Measurements from ENCODE around the gene HMGB3. TPM values are rescaled to one million over a fixed set of nuclear protein-coding genes. Genes with fewer than 3 reads are reported as not detected.

The HMGB3 gene
- total RNA-seq, 4 donors from 2014 or later: 2.7 to 8.4 (median 4.9) TPM

- H3K4me3 ChIP-seq: no peak overlapping the region
- no peak for DNase-seq (ENCODE audit: low spot score in 2 of 2)
- no peaks in the 10 kb centered on the region for H3K36me3 ChIP-seq
- TF ChIP-seq EP300 (IDR thresholded peaks at IDR 0.05) (no peak), POLR2A (IDR thresholded peaks at IDR 0.05) (no peak), CTCF (IDR thresholded peaks at IDR 0.05) (no peak)
- H3K4me1 ChIP-seq: no peaks in the 10 kb centered on the region
- no peaks in the 10 kb centered on the region for H3K9me3 ChIP-seq
- H3K27ac ChIP-seq: no peak overlapping the region
- no peaks in the 10 kb centered on the region for H3K27me3 ChIP-seq
- WGBS, 2 donors: 50 to 59% methylated on average over 5 of the region's 5 CpGs
These were observed 17.8 kb downstream of the HMGB3 start for GRCh38 chrX:151000861-151001331.

- Histone ChIP-seq H3K4me3 (no peak overlapping the region), H3K4me1 (no peaks in the 10 kb centered on the region), H3K9me3 (no peaks in the 10 kb centered on the region), H3K36me3 (no peaks in the 10 kb centered on the region), H3K27me3 (no peaks in the 10 kb centered on the region), H3K27ac (no peak overlapping the region)
- TF ChIP-seq CTCF (IDR thresholded peaks at IDR 0.05) (no peak), EP300 (IDR thresholded peaks at IDR 0.05) (no peak), POLR2A (IDR thresholded peaks at IDR 0.05) (no peak)
- 76 to 80% methylated on average over 1 of the region's 1 CpG for WGBS, 2 donors
- no peak for DNase-seq (ENCODE audit: low spot score in 2 of 2)
These were observed 20.9 kb downstream of the HMGB3 start for GRCh38 chrX:151004085-151004484.

- WGBS, 2 donors: 83 to 92% methylated on average over 4 of the region's 4 CpGs
These were observed 23.4 kb downstream of the HMGB3 start for GRCh38 chrX:151006410-151007109.

GRCh38 chrX:151009582-151009981 is 26.4 kb downstream of the HMGB3 start:
- no peaks in the 10 kb centered on the region for H3K27me3 ChIP-seq
- no peaks in the 10 kb centered on the region for H3K4me1 ChIP-seq
- H3K27ac ChIP-seq: no peak overlapping the region
- DNase-seq (ENCODE audit: low spot score in 2 of 2): no peak
- no peaks in the 10 kb centered on the region for H3K9me3 ChIP-seq
- H3K4me3 ChIP-seq: no peak overlapping the region
- TF ChIP-seq EP300 (IDR thresholded peaks at IDR 0.05) (no peak), POLR2A (IDR thresholded peaks at IDR 0.05) (no peak), CTCF (IDR thresholded peaks at IDR 0.05) (no peak)
- 46 to 56% methylated on average over 2 of the region's 2 CpGs for WGBS, 2 donors
- no peaks in the 10 kb centered on the region for H3K36me3 ChIP-seq

More at GRCh38 chrX:151006410-151007109, 23.4 kb downstream of the HMGB3 start:
- no peaks in the 10 kb centered on the region for H3K36me3 ChIP-seq
- TF ChIP-seq EP300 (IDR thresholded peaks at IDR 0.05) (no peak), CTCF (IDR thresholded peaks at IDR 0.05) (no peak), POLR2A (IDR thresholded peaks at IDR 0.05) (no peak)
- H3K27me3 ChIP-seq: no peaks in the 10 kb centered on the region
- no peak overlapping the region for H3K27ac ChIP-seq
- no peak overlapping the region for H3K4me3 ChIP-seq
- H3K9me3 ChIP-seq: no peaks in the 10 kb centered on the region
- H3K4me1 ChIP-seq: no peaks in the 10 kb centered on the region
- DNase-seq (ENCODE audit: low spot score in 2 of 2): no peak

- Histone ChIP-seq H3K4me1 (no peaks in the 10 kb centered on the region), H3K4me3 (no peak overlapping the region), H3K27ac (no peak overlapping the region), H3K27me3 (no peaks in the 10 kb centered on the region), H3K36me3 (no peaks in the 10 kb centered on the region), H3K9me3 (no peaks in the 10 kb centered on the region)
- no peak for TF ChIP-seq CTCF (IDR thresholded peaks at IDR 0.05)
- TF ChIP-seq EP300 (IDR thresholded peaks at IDR 0.05): no peak
- TF ChIP-seq POLR2A (IDR thresholded peaks at IDR 0.05): no peak
- no peak for DNase-seq (ENCODE audit: low spot score in 2 of 2)
- 77 to 81% methylated on average over 3 to 5 of the region's 5 CpGs for WGBS, 2 donors
These were observed 30.1 kb downstream of the HMGB3 start for GRCh38 chrX:151013164-151013743.

All from tibial nerve (tissue), 4 donors.